Central memory CD4-positive, alpha-beta T cell (primary cell): ENCODE data around the gene GDPD3.

Source experiments
- DNase-seq: peaks from one replicate; pipeline ENCODE4 v3.0.0; 2022

The GDPD3 gene

GRCh38 chr16:30075503-30076275 is 37.6 kb downstream of the GDPD3 start, which contains the start of gene PPP4C:
Gene PPP4C (plus strand): TSS chr16:30075994. CDS start chr16:30076378, 384 bp downstream.
- DNase-seq = peak; percentile 89

DNA sequence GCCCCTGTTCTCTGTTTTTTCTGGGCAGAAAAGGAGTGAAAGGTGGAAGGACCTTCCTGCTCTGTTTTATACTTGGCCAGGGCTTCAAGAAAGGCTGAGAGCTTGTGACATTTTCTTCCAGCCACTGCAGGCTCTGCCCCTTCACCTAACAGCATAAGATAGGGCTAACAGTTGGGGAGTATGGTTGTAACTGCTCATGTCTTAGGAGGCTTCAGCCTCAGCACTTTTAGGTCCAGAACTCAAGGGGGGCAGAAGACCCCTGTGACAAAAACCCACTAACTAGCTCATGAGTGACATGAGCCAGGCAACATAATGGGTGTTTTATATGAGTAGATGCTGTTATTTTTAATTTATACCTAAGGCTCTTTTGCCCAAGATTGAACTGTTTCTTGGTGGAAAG is 42.8 kb downstream of the GDPD3 start:
- DNase-seq = no peak

DNA sequence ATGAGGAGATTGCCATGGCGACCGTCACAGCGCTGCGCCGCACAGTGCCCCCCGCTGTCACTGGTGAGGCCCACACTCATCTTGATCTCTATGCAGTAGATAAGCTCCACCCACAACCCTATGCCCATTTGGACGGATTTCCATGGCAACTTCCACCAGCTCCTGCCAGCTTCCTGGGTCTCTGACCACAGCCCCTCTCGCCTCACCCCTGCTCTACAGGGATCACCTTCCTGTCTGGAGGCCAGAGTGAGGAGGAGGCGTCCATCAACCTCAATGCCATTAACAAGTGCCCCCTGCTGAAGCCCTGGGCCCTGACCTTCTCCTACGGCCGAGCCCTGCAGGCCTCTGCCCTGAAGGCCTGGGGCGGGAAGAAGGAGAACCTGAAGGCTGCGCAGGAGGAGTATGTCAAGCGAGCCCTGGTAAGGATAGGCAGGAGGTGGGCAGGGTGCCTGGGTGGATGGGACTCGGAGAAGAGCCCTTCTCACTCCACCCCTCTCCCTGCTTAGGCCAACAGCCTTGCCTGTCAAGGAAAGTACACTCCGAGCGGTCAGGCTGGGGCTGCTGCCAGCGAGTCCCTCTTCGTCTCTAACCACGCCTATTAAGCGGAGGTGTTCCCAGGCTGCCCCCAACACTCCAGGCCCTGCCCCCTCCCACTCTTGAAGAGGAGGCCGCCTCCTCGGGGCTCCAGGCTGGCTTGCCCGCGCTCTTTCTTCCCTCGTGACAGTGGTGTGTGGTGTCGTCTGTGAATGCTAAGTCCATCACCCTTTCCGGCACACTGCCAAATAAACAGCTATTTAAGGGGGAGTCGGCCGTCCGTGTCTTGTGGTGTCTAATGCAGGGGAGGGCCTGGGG is 43.5 kb downstream of the GDPD3 start:
- DNase-seq = no peak

DNA sequence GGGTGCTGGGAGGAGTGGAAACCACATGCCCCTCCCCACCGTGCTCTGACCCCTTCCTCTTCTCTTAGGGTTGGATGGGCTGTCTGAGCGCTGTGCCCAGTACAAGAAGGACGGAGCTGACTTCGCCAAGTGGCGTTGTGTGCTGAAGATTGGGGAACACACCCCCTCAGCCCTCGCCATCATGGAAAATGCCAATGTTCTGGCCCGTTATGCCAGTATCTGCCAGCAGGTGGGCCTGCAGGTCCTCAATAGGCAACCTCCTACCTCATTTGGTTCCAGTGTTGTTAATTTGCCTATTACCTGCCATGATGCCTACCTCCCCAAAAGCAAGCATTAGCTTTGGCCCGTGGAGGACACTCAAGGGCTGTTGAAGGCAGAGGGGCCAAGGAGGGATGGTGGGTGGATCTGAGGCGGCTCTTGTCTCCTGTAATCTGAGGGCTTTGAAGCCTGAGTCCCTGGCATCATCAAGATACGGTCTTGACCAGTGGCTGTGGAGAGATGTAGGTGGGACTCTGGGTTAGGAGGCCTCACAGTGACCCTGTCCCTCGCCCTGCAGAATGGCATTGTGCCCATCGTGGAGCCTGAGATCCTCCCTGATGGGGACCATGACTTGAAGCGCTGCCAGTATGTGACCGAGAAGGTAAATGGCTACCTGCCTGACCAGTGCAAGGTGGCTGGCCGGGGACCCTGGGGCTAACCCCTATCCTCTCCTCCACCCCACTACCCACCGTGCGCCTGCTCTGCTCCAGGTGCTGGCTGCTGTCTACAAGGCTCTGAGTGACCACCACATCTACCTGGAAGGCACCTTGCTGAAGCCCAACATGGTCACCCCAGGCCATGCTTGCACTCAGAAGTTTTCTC is 44.4 kb downstream of the GDPD3 start:
- peak; percentile 59 for DNase-seq

GRCh38 chr16:30068333-30068732 is 45.0 kb downstream of the GDPD3 start:
- DNase-seq = no peak

DNA sequence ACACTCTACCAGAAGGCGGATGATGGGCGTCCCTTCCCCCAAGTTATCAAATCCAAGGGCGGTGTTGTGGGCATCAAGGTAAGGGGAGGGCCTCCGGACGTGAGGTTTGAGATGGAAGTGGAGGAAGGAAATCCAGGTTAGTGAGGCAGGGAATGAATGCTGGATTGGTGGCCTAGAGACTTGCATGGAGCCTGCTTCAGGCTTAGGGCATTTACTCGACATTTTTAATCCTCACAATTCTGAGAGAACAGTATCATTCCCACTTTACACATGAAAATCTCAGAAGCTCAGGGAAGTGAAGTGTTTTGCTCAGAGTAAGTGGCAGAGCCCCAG is 45.8 kb downstream of the GDPD3 start:
- no peak for DNase-seq

GRCh38 chr16:30066761-30067583 is 46.4 kb downstream of the GDPD3 start:
- DNase-seq = no peak

DNA sequence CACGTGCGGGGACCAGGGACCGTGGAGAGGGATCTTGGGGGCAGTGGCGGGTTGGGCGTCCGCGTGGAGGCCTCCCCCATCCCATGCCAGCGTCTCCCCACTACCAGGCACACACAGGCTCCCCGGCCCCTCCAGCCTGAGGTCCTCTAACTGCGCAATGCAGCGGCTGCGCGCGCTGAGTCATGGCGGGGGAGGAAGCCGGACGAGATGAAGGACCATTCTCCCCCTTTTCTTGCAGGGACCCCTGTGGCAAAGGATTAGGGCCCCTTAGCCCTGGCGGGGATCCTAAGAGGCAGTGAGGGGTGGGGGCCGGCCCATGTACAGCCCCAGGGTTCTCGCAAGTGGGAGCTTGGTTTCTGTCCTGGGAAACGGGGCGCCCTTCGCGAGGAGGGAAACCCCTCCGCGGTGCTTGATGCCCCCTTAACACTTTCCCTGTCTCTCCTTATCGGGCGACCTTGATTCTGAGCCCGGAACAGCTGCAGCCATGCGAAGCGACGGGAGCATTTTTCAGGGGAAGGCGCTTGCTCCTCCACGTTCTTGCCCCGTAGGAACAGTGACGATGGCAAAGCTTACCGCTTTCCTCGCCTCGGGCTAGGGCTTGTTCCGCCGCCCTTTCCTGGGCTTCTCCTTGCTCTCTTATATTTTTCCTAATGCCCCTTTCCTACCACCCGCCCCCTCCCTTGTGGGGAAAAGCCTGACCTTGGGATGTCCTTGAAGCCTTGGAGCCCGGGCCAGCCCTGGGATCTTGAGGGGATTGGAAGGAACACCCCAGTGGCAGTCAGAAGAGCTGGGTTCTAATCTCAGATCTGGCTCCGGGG is 47.2 kb downstream of the GDPD3 start:
- DNase-seq = no peak

- peak; percentile 93 for DNase-seq
Observed at GRCh38 chr16:30065102-30065942, 48.0 kb downstream of the GDPD3 start, which contains the start of gene ALDOA. Gene ALDOA (plus strand): TSS chr16:30065760. CDS start chr16:30066898, 1,138 bp downstream.

DNA sequence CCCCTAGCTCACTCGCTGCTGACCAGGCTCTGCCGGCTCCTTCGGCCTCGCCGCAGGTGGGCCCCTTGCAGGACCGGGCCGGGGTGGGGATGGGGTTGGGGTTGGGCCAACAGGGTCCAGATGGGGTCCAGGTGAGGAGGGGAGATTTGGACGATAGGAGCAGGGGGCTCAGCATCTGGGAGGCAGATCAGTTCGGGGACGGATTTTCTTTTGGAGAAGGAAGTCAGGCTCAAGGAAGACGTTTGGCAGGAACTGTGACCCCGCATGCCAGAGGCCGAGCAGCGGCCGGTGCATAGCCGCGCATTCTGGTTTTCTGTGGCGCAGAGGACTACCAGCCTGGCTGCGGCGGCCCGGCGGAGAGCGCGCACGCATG is 48.6 kb downstream of the GDPD3 start:
- DNase-seq = no peak

GRCh38 chr16:30063893-30064728 is 49.2 kb downstream of the GDPD3 start:
- peak; percentile 64 for DNase-seq

DNA sequence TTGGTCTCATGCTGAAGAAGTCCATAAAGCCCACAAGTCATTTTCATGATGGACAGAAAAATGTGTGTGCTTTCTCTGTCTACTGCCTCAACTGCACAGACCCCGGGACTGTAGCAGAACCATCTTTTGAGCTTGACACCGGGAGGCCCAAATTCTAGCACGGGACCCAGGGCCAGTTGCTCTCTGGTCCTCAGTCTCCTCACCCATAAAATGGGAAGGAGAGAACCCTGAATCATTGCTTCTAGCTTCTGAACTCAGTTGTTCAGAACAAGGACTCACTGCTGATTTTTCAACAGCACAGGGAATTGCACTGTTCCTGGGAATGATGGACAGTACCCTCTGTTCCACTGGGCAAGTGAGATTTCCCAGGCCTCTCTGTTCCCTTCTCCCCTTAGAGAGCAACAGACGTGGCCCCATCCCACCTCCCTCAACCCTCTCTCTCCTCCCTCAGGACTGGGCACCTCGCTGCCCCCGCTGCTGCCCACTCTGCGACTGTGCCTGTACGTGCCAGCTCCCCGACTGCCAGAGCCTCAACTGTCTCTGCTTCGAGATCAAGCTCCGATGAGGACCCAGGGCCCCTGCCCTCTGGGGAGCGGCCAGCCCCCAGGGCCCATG is 50.0 kb downstream of the GDPD3 start:
- DNase-seq = no peak

GRCh38 chr16:30060836-30061554 is 52.3 kb downstream of the GDPD3 start:
- DNase-seq = no peak

DNA sequence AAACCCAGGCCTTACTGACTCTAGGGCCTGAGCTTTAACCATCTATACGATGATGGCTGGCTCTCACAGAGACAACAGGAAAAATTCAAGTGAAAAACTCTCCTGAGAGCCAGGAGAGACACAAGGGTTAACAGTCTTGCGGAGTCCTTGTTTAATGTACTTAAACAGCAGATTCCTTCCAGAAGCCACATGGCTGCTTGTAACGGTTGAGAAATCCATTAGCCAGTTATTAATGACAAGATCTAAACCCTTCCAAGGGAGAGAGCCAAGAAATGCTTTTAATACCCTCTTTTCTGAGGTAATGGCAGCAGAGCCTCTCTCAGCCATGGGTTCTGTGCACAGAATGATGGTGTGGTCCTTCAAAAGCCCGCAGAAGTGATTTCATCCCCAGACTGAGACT is 53.0 kb downstream of the GDPD3 start:
- no peak for DNase-seq

DNA sequence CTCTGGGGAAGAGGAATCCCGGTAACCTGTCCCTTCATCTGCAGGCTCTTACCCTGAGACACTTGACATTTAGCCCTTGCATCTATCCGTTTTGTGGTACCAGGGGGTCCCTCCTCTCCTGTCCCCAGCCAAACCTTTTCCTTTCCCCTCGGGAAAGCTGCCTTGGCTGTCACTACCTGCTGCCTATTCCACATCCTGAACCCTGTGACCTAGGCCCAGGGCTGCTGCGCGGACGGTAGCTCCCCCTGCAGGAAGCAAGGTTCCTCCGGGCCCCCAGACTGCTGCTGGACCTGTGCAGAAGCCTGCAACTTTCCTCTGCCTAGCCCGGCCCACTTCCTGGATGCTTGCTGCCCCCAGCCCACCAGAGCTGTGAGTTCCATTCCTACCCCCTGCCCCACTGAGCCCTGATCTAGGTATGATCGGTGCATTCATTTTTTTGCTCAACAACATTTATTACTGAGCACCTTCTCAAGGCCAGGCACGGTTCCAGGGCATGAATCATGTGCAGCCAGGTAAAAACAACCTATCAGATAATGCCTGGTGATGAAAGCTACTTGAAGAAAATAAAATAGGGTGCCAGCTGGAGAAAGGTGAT is 58.3 kb downstream of the GDPD3 start:
- DNase-seq = peak; percentile 35
